ENCODE data around the gene IGBP1. TPM values are rescaled to one million over a fixed set of nuclear protein-coding genes. Genes with fewer than 3 reads are reported as not detected.
"Not testable (repeated sequence)": the region's sequence is repeated elsewhere in the genome, so short reads cannot be mapped to it uniquely, and the experiment has no call there.

IGBP1 gene
- total RNA-seq, 6 experiments from 2014 or later, result 35.1 to 39.9 (median 37.4) TPM

- H3K27me3 Mint-ChIP-seq (ENCODE audit: insufficient read depth), result peaks cover 4% of the 10 kb centered on the region
- H3K27ac Mint-ChIP-seq, result peak overlapping the region; percentile 38; the same call in 1 of the 2 replicates
- DNase-seq, result no peak
- H3K4me3 Mint-ChIP-seq, result no peak overlapping the region
- no peaks in the 10 kb centered on the region for H3K36me3 Mint-ChIP-seq (ENCODE audit: low read depth)
- H3K4me1 Mint-ChIP-seq (ENCODE audit: low read depth), result peaks cover 26% of the 10 kb centered on the region
- H3K9me3 Mint-ChIP-seq, result no peaks in the 10 kb centered on the region
- TF ChIP-seq CTCF (IDR thresholded peaks at IDR 0.05), result no peak
These were observed 41.0 kb upstream of the IGBP1 start for GRCh38 chrX:70092247-70092646.

- no peak overlapping the region for H3K4me3 Mint-ChIP-seq
- TF ChIP-seq CTCF (IDR thresholded peaks at IDR 0.05), result peak; percentile 40
- peaks cover 3% of the 10 kb centered on the region; the same call in 1 of the 2 replicates for H3K27me3 Mint-ChIP-seq (ENCODE audit: insufficient read depth)
- no peaks in the 10 kb centered on the region; the same call in 1 of the 2 replicates for H3K4me1 Mint-ChIP-seq (ENCODE audit: low read depth)
- peak; percentile 0 for DNase-seq
- no peaks in the 10 kb centered on the region for H3K36me3 Mint-ChIP-seq (ENCODE audit: low read depth)
- H3K27ac Mint-ChIP-seq, result no peak overlapping the region
- 0 out of 2 replicates have a peak, but pooled peaks cover 3% of the 10 kb centered on the region for H3K9me3 Mint-ChIP-seq
These were observed 37.2 kb upstream of the IGBP1 start for GRCh38 chrX:70096052-70096451.

- no peaks in the 10 kb centered on the region for H3K9me3 Mint-ChIP-seq
- no peaks in the 10 kb centered on the region for H3K36me3 Mint-ChIP-seq (ENCODE audit: low read depth)
- no peak for DNase-seq
- H3K4me3 Mint-ChIP-seq, result no peak overlapping the region
- H3K27ac Mint-ChIP-seq, result no peak overlapping the region
- TF ChIP-seq CTCF (IDR thresholded peaks at IDR 0.05), result no peak
- no peaks in the 10 kb centered on the region for H3K4me1 Mint-ChIP-seq (ENCODE audit: low read depth)
- H3K27me3 Mint-ChIP-seq (ENCODE audit: insufficient read depth), result peaks cover 3% of the 10 kb centered on the region
These were observed 28.0 kb upstream of the IGBP1 start for GRCh38 chrX:70105229-70105628.

- peaks cover 20% of the 10 kb centered on the region for H3K9me3 Mint-ChIP-seq
- H3K27me3 Mint-ChIP-seq (ENCODE audit: insufficient read depth); H3K4me3 Mint-ChIP-seq; H3K4me1 Mint-ChIP-seq (ENCODE audit: low read depth); H3K27ac Mint-ChIP-seq; H3K36me3 Mint-ChIP-seq (ENCODE audit: low read depth); DNase-seq: not testable (repeated sequence)
These were observed 21.7 kb upstream of the IGBP1 start for GRCh38 chrX:70111436-70112026.

GRCh38 chrX:70117738-70118137, 15.5 kb upstream of the IGBP1 start:
- no peaks in the 10 kb centered on the region for H3K4me1 Mint-ChIP-seq (ENCODE audit: low read depth)
- no peak overlapping the region for H3K27ac Mint-ChIP-seq
- no peak for TF ChIP-seq CTCF (IDR thresholded peaks at IDR 0.05)
- H3K27me3 Mint-ChIP-seq (ENCODE audit: insufficient read depth), result peaks cover 6% of the 10 kb centered on the region; the same call in 1 of the 2 replicates
- no peak for DNase-seq
- H3K9me3 Mint-ChIP-seq, result 0 out of 2 replicates have a peak, but pooled peaks cover 4% of the 10 kb centered on the region
- no peaks in the 10 kb centered on the region for H3K36me3 Mint-ChIP-seq (ENCODE audit: low read depth)
- no peak overlapping the region for H3K4me3 Mint-ChIP-seq

GRCh38 chrX:70123014-70123413, 10.2 kb upstream of the IGBP1 start:
- H3K27ac Mint-ChIP-seq; DNase-seq; H3K9me3 Mint-ChIP-seq; H3K4me3 Mint-ChIP-seq; H3K4me1 Mint-ChIP-seq (ENCODE audit: low read depth); H3K27me3 Mint-ChIP-seq (ENCODE audit: insufficient read depth); H3K36me3 Mint-ChIP-seq (ENCODE audit: low read depth): not testable (repeated sequence)

All from HFFc6 (cell line).